Measurements from ENCODE around the gene DPEP3.

The DPEP3 gene

DNA sequence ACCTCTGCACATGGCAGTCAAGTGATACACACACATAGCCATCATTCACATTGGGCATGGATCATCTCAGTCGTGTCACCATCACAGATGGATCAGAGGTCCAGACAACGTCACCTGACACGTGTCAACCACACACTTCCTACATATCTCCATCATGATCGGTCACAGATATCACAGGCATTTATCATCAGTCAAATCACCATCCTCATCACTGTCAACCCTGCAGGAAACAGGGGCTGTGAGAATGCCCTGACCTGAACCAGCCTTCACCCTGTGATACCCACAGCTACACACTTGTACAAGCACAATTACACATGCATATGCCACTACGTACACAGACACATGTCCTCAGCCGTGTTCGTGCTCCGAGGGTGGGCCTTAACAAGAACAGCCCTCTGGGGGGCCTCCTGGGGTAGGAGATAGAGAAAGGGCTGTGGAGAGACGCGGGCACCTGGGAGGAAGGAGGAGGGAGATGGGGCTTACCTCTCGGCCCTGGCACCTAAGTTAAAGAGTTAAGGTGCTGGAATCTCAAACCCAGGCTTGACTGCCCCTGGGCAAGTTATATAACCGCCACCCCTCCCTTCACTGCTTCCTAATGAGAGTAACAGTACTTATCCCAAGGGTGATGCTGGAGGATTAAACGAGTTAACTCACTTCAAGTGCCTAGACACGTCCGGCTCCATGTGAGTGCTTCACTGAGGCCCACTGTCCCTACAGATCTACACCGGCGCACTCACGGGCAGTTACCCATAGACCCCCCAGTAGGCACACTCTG is 12.9 kb downstream of the DPEP3 start:
- no peak for DNase-seq (ENCODE audit: low read depth in 2 of 2)

DNA sequence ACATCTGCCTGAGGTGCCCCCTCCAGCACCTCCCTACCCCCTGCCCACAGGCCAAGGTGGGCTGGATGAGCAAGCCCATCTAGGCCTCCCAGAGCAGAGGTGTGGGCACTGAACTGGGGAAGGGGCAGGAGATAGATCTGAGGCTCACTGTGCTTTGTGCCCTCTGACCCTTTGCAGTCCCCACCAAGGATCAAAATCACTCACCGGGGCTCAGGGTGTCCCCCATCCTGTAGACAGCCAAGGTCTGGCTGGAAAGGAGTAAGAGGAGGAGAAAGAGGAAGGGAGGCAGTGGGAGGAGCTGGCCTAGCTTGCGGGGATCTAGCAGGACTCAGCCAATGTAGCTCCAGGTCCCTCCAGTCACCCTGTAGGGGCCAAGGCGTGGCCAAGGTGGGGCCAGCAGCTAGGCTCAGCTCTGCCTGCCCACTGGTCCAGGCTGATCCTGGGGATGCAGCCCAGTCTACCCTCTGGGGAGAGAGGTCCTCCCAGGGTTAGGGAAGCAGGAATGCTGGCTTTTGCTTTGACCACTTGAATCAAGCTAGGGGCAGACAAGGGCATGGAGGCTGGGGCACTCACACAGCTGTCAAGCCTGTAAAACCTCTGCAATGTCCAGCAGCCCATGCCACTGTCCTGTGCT is 13.6 kb downstream of the DPEP3 start:
- no peak for DNase-seq (ENCODE audit: low read depth in 2 of 2)

DNA sequence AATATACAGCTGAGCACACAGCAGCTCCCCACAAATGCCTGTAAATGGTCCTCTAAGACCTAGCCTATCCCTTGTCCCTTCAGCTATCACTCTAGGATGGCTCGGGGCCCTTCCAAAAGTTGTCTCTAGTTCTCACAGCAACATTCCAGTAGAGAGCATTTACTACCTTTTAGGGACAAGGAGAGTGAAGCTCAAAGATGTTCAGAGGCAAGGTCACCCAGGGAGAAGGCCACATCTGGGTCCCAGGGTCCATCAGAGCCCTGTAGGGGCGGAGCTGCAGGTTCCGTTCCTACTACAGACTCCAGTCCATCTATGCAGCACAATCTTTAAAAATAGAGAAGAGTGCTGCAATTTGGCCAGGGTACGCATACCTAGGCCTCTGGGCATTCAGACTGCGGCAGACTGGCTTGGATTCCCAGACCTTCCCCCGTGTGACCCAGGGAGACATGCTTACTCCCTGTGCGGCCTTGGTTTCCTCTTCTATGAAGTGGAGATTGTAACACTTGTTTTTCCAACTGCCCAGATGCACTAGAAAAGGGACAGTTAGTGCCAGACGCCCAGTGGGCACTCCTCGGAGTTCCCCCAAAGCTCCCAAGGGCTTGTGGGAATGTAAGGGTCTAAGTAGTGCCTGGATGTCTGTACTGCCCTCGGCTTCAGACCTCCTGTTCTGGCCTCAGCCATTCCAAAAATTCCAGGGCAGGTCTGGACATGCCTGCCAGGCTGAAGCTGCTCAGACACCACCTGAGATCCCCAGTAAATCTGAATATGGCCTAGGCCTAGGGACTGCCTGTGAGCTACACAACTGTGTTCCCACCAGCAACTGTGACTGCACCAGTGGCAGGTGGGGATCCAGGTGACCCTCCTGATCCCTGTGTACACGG is 14.4 kb downstream of the DPEP3 start:
- no peak for DNase-seq (ENCODE audit: low read depth in 2 of 2)

- no peak for DNase-seq (ENCODE audit: low read depth in 2 of 2)
Measured at GRCh38 chr16:67964477-67965131, 15.7 kb downstream of the DPEP3 start.

DNA sequence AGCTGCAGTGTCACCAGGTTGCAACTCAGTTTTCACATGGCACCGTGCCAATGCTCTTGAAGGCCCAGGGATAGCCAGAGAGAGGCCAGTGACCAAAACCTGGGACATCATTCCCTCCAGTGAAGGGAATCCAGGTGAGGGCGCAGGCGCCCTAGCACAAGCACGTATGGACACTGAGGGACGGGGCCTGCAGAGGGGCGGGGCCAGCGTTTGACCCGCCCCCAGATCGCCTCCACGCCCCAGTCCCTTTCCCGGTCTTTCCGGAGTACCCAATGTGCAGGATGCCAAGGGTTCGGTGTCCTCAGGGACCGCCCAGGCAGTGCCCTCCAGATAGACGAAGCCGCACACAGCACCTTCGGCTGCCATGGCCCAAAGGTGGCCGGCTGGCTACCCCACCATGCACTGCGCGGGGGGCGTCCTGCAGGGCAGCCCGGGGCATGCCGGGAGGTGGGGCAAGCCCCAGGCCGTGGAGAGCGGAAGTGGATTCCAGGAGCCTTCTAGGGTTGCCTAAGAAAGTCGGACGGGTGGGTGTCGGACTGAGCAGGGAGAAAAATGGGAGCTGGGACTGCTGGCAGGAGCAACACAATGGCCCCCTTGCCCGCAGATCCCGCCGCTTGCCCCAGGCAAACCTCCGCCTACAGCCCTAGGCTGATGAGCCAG is 16.5 kb downstream of the DPEP3 start:
- DNase-seq (ENCODE audit: low read depth in 2 of 2), result no peak

DNA sequence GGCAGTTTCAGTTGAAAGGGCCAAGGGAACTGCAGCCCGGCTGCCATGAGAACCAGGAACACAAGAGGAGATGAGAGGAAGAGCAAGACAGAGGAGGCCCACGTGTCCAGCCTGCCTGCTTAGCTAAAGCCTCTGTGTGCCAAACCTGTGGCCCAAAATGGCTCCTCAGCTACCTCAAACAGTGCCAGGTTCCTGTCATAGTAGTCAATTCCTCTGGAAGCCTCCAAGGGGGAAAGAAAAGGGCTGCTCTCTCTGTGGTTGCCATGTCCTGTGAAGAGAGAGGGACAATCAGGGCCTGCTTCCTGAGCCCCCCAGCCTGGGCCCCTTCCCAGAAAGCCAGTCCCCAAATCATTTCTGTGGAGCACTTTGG is 17.0 kb downstream of the DPEP3 start:
- no peak for DNase-seq (ENCODE audit: low read depth in 2 of 2)

GRCh38 chr16:67962135-67962534 is 18.2 kb downstream of the DPEP3 start:
- no peak for DNase-seq (ENCODE audit: low read depth in 2 of 2)

DNA sequence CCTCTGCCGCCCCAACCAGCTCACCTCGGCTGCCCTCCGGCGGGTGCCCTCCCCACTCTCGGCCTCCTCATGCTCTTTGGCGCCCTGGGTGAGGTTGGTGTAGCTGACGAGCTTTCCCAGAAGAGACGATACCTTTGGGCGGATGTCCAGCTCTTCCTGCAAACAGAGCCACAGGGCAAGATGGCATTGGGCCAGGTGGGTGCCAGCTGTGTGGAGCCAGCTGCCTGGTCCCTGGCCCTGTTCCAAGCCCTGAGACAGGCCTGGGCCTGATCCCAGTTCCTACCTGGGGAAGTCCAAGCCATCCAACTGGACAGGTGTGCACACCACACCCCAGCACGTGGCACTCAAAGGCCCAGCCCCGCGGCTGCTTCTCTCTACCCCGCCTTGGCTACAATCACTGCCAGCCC is 18.7 kb downstream of the DPEP3 start:
- no peak for DNase-seq (ENCODE audit: low read depth in 2 of 2)

DNA sequence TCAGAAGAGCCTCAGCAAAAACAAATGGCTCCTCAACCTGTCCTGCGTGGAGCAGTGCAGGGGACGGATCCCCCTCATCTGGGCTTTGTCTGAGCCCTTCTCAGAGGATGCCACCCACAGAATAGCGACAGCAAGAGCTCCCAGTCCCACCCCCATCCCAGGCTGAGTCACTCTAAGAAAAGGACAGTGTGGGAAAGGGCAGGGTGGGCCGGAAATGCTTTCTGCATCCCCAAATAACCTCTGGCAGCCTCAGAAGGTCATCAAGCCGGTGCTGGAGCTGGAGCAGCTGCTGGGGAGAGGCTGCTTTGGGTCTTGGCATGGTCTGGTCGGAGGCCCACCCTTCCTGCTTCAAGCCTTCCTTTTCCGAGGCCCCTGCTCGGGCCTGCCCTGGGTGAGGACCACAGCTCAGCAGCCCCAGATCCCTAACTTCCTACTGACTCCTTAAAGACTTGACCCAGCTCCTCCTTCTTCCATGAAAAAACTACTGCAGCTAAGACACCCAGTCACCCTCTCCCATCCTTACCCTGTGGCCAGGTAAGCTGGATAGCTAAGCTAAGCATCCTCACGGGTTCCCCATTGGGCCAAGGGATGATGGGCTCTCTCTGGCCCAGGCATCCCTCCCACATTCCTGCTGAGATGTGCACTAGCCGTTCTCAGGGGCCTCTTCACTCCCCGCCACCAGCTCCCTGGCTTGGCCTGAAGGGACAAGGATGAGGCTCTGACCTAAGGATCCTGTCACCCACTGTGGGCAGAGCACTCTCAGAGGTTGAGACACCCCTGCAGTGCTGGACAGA is 20.6 kb downstream of the DPEP3 start:
- DNase-seq (ENCODE audit: low read depth in 2 of 2), result no peak

GRCh38 chr16:67957622-67958021 is 22.7 kb downstream of the DPEP3 start:
- no peak for DNase-seq (ENCODE audit: low read depth in 2 of 2)

DNA sequence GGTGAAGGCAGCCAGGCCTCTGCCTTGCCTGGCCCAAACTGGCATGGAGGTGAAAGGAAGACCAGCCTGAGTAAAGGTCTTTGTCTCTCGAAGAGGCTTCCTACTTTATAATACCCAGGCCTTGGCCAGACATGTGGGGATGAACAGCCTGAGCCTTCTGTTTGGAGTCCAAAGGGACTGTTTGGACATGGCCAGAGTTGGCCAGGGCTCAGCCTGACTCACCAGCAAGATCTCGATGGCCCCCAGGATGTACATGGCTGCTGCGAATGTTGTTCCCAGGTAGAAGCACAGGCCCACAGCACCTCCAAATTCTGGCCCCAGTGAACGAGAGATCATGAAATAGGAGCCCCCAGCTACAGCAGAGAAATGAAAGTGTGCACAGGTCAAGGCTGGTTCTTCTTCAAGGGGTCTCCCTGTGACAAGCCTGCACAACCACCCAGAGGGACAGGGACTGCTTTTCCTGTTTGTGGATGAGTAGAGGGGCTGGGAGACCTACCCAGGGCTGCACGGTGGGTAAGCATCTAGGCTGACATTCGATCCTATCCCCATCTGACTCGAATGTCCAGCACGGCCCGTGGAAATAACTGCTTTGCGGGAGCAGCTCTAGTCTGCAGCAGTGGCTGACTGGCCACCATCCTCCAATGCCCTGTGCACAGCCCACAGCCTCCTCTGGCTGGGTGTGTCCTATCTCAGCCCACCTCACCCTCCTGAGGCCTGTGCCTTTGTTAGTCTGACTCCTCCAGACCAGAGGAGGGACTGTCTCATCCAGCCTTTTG is 25.7 kb downstream of the DPEP3 start:
- no peak for DNase-seq (ENCODE audit: low read depth in 2 of 2)

- no peak for DNase-seq (ENCODE audit: low read depth in 2 of 2)
Measured at GRCh38 chr16:67953641-67954375, 26.5 kb downstream of the DPEP3 start.

- no peak for DNase-seq (ENCODE audit: low read depth in 2 of 2)
Measured at GRCh38 chr16:67951485-67951884, 28.8 kb downstream of the DPEP3 start.

DNA sequence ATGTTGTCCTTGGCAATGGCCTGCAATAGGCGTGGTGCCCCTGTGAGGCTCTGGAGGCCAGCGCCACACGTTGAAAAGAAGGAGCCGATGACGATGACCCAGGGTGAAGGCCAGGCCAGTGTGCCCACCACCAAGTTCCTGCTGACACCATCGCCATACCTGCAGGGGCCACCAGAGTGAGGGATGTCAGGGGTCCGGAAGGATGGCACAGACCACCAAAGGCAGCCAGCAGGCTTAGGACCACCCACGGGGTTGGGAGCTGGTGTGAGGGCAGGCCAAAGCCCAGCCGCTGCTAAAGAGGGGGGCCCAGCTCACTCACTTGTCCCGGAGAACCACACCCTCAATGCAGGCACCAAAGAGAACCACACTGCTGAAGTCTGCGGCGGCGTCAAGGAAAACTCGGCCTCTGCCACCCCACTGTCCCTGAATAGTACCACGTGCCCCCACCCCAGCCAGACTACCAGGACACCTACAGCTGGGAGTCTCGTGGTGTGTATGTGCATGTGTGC is 29.9 kb downstream of the DPEP3 start:
- no peak for DNase-seq (ENCODE audit: low read depth in 2 of 2)

- DNase-seq (ENCODE audit: low read depth in 2 of 2), result no peak
Measured at GRCh38 chr16:67949645-67950044, 30.7 kb downstream of the DPEP3 start.

DNA sequence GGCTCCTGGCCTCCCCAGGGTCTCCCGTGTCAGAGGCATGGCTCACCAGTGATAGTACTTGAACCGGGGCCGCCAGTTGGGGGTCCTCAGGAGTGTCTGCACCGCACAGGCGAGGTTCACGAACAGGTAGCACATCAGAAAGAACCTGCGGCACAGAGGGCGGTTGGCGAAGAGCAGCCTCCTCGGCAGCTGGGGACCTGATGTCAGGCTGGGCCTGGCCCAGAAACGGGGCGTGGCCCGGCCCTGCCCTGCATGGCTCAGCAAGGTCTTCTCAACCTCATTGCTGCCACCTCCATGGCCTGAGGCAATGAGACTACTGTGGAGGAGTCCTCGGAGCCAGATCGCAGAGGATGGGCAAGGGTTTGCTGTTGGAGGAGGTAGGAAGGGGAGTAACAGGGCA is 32.3 kb downstream of the DPEP3 start:
- DNase-seq (ENCODE audit: low read depth in 2 of 2), result no peak

DNA sequence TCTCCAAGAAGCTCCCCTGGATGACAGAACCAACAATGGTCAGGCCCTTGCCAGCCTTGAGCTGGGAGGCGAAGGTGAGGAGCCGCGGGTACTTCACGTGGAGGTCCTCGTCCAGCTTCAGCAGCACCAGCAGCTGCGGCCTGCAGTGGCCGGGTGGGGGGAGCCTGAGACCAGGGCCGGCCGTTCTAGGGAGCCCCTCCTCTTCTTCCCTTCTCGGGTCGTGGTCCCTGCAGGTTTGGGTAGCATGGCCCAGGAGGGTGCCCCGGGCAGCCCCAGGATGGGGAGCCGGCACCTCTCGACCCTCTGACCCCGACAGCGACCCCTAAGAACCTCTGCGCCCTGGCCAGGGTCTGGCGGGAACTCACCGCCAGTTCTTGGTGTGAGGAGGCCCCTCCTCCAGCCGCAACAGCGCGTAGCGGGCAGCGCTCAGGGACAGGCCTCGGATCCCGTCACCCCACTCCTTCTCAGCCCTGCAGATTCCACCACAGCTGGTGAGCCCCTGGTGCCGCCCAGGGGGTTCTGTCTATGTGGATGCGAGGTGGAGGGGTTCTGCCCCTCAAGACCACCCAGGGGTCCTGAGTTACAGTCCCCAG is 33.2 kb downstream of the DPEP3 start:
- no peak for DNase-seq (ENCODE audit: low read depth in 2 of 2)

DNA sequence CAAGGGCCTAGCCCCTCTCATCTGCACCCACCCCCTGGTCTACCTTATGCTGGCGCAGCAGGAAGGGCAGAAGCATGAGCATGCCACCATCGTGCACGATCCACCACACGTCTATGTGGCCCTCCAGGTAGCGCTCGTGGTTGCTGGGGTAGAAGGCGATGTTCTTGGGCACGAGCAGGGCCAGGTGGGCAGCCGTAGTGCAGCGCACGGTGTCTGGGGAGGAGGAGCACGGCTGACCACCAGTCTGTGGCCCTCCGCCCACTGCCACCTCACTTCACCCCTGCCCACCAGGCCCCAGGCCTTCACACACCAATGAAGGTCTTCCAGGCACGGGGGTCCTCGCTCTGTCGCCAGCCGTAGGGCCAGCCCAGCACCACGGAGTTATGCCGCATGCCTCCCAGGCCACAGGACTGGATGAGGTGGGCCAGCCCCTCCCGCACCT is 34.1 kb downstream of the DPEP3 start:
- DNase-seq (ENCODE audit: low read depth in 2 of 2), result no peak
